H1 (cell line): ENCODE data around the gene SPRN. TPM values are rescaled to one million over a fixed set of nuclear protein-coding genes. Genes with fewer than 3 reads are reported as not detected.

Experiments
- PHF8 ChIP-seq: fragments of 200-600 bp; sonication (generic); conservative IDR thresholded peaks from 2 replicates; pipeline ENCODE4 v1.7.1; 2012; ENCODE audit warnings: low read depth, mild to moderate bottlenecking, inconsistent platforms, low read length, moderate library complexity
- RAD21 ChIP-seq, 2 experiments: IDR thresholded peaks in 1 of 2; conservative IDR thresholded peaks in 1 of 2; 2 replicates each; pipeline ENCODE4 v1.6.1; 2011; ENCODE audit warnings: low read depth in 2 of 2, low read length in 2 of 2, improper control_type of control experiment in 1 of 2, inconsistent platforms in 1 of 2, mild to moderate bottlenecking in 1 of 2, moderate library complexity in 1 of 2
- RXRA ChIP-seq: IDR thresholded peaks from 2 replicates; pipeline ENCODE4 v1.6.1; 2011; ENCODE audit warnings: low read depth, mild to moderate bottlenecking, low read length, moderate library complexity; ENCODE audit not compliant: insufficient read depth
- SIX5 ChIP-seq: IDR thresholded peaks from 2 replicates; pipeline ENCODE4 v1.6.1; 2011; ENCODE audit warnings: mild to moderate bottlenecking, low read depth, low read length
- SUZ12 ChIP-seq: fragments of 200-600 bp; sonication (generic); IDR thresholded peaks from 2 replicates; pipeline ENCODE4 v1.6.1; 2012; ENCODE audit warnings: mild to moderate bottlenecking, inconsistent platforms, low read length, moderate library complexity, mixed read lengths
- TAF1 ChIP-seq: IDR thresholded peaks from 2 replicates; pipeline ENCODE4 v1.6.1; 2011; ENCODE audit warnings: mild to moderate bottlenecking, low read depth, low read length
- polyA plus RNA-seq, 7 experiments: library from polyadenylated mRNA; depleted of rRNA in 3 of 7; stranded (reverse) in 5 of 7; unstranded in 2 of 7; fragments of >200 nt in 5 of 7; fragments of 200-250 nt in 2 of 7; gene quantifications; 1 replicate in 5 of 7; 2 replicates in 1 of 7; 4 replicates in 1 of 7; pipeline versions ENCODE4 v1.2.1 to v1.2.3, GENCODE V29; 2011 to 2013; ENCODE audit warnings: missing spikeins in 2 of 7, mixed read lengths in 2 of 7
- total RNA-seq: library from RNA; stranded (reverse); fragmentation: NEBNext Ultra II Directional; extraction: Animal tissue kit (Norgen Biotek cat#: 25700); gene quantifications from 2 replicates; pipeline ENCODE4 v1.2.1, GENCODE V29; 2021
- TF ChIP-seq, protein P1 (sequence below): fragments of 300-600 bp; sonication (generic); IDR thresholded peaks from 2 replicates; pipeline ENCODE4 v1.7.1; 2012; ENCODE audit warnings: low read length, moderate library complexity, mild to moderate bottlenecking, inconsistent platforms; ENCODE audit not compliant: insufficient replicate concordance
- TF ChIP-seq, protein P2 (sequence below): IDR thresholded peaks from 2 replicates; pipeline ENCODE4 v1.6.1; 2012; ENCODE audit warnings: inconsistent platforms

Gene SPRN
- total and polyA plus RNA-seq, 2 of the 8 experiments (the other 6 are each of a cell fraction or from before 2014, with no cell fraction given): 0.23 to 0.24 TPM

DNA sequence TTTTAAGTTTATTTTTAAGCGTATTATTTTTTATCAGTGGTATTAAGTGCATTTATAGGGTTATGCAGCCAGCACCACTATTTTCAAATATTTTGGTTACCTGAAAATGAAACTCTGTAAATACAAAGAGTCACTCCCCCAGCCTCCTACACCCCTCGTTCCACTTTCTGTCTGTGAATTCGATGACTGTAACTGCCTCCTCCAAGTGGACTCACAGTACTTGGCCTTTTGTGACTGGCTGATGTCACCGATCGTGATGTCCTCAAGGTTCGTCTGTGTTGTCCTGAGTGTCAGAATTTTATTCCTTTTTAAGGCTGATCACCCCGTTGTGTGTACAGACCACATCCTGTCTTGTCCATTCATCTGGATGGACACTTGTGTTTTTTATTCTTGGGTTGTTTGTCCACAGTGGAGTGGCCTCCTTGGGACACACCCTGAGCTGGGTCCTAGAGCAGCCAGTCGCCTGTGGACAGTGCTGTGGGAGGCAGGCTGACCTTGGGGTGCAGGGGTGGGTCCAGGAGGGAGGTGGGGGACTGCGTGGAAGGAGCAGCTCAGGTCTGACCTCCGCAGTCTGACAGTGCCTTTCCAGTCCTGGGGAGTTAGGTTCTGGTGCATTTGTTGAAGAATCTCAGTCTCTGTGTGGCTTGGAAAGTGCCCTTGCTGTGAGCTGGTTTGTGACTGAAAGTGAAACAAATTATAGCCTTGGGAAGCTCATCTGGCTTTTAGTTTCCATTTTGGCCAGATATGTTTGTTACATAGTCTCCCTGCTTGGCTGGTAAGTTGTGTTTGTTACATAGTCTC is 23.6 kb downstream of the SPRN start (continued):
- TF ChIP-seq, protein P1, sequence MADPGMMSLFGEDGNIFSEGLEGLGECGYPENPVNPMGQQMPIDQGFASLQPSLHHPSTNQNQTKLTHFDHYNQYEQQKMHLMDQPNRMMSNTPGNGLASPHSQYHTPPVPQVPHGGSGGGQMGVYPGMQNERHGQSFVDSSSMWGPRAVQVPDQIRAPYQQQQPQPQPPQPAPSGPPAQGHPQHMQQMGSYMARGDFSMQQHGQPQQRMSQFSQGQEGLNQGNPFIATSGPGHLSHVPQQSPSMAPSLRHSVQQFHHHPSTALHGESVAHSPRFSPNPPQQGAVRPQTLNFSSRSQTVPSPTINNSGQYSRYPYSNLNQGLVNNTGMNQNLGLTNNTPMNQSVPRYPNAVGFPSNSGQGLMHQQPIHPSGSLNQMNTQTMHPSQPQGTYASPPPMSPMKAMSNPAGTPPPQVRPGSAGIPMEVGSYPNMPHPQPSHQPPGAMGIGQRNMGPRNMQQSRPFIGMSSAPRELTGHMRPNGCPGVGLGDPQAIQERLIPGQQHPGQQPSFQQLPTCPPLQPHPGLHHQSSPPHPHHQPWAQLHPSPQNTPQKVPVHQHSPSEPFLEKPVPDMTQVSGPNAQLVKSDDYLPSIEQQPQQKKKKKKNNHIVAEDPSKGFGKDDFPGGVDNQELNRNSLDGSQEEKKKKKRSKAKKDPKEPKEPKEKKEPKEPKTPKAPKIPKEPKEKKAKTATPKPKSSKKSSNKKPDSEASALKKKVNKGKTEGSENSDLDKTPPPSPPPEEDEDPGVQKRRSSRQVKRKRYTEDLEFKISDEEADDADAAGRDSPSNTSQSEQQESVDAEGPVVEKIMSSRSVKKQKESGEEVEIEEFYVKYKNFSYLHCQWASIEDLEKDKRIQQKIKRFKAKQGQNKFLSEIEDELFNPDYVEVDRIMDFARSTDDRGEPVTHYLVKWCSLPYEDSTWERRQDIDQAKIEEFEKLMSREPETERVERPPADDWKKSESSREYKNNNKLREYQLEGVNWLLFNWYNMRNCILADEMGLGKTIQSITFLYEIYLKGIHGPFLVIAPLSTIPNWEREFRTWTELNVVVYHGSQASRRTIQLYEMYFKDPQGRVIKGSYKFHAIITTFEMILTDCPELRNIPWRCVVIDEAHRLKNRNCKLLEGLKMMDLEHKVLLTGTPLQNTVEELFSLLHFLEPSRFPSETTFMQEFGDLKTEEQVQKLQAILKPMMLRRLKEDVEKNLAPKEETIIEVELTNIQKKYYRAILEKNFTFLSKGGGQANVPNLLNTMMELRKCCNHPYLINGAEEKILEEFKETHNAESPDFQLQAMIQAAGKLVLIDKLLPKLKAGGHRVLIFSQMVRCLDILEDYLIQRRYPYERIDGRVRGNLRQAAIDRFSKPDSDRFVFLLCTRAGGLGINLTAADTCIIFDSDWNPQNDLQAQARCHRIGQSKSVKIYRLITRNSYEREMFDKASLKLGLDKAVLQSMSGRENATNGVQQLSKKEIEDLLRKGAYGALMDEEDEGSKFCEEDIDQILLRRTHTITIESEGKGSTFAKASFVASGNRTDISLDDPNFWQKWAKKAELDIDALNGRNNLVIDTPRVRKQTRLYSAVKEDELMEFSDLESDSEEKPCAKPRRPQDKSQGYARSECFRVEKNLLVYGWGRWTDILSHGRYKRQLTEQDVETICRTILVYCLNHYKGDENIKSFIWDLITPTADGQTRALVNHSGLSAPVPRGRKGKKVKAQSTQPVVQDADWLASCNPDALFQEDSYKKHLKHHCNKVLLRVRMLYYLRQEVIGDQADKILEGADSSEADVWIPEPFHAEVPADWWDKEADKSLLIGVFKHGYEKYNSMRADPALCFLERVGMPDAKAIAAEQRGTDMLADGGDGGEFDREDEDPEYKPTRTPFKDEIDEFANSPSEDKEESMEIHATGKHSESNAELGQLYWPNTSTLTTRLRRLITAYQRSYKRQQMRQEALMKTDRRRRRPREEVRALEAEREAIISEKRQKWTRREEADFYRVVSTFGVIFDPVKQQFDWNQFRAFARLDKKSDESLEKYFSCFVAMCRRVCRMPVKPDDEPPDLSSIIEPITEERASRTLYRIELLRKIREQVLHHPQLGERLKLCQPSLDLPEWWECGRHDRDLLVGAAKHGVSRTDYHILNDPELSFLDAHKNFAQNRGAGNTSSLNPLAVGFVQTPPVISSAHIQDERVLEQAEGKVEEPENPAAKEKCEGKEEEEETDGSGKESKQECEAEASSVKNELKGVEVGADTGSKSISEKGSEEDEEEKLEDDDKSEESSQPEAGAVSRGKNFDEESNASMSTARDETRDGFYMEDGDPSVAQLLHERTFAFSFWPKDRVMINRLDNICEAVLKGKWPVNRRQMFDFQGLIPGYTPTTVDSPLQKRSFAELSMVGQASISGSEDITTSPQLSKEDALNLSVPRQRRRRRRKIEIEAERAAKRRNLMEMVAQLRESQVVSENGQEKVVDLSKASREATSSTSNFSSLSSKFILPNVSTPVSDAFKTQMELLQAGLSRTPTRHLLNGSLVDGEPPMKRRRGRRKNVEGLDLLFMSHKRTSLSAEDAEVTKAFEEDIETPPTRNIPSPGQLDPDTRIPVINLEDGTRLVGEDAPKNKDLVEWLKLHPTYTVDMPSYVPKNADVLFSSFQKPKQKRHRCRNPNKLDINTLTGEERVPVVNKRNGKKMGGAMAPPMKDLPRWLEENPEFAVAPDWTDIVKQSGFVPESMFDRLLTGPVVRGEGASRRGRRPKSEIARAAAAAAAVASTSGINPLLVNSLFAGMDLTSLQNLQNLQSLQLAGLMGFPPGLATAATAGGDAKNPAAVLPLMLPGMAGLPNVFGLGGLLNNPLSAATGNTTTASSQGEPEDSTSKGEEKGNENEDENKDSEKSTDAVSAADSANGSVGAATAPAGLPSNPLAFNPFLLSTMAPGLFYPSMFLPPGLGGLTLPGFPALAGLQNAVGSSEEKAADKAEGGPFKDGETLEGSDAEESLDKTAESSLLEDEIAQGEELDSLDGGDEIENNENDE: no peak
- TF ChIP-seq SIX5: no peak
- TF ChIP-seq TAF1: no peak
- no peak for TF ChIP-seq PHF8
- TF ChIP-seq, protein P2, sequence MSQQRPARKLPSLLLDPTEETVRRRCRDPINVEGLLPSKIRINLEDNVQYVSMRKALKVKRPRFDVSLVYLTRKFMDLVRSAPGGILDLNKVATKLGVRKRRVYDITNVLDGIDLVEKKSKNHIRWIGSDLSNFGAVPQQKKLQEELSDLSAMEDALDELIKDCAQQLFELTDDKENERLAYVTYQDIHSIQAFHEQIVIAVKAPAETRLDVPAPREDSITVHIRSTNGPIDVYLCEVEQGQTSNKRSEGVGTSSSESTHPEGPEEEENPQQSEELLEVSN: no peak
- no peak for TF ChIP-seq RAD21 (IDR thresholded peaks at IDR 0.05 in 1 of 2, conservative IDR thresholded peaks at IDR 0.05 in 1 of 2; ENCODE audit: low read depth in 2 of 2, low read length in 2 of 2)
- TF ChIP-seq RXRA: no peak
- no peak for TF ChIP-seq SUZ12
